Ishikawa (cell line): ENCODE results near the gene MYBPC2.

ENCODE experiments used
- CEBPB ChIP-seq: IDR thresholded peaks from 2 replicates; pipeline ENCODE4 v1.6.1; 2012
- CREB1 ChIP-seq: IDR thresholded peaks from 2 replicates; pipeline ENCODE4 v1.6.1; 2012; ENCODE audit warnings: low read depth
- EGR1 ChIP-seq: IDR thresholded peaks from 2 replicates; pipeline ENCODE4 v1.6.1; 2012
- EP300 ChIP-seq: IDR thresholded peaks from 2 replicates; pipeline ENCODE4 v1.6.1; 2012; ENCODE audit warnings: borderline replicate concordance
- FOXM1 ChIP-seq: IDR thresholded peaks from 2 replicates; pipeline ENCODE4 v1.6.1; 2012; ENCODE audit warnings: low read depth, borderline replicate concordance
- MAX ChIP-seq: IDR thresholded peaks from 2 replicates; pipeline ENCODE4 v1.6.1; 2012
- NFIC ChIP-seq: IDR thresholded peaks from 2 replicates; pipeline ENCODE4 v1.6.1; 2012
- RAD21 ChIP-seq: IDR thresholded peaks from 2 replicates; pipeline ENCODE4 v1.6.1; 2012; ENCODE audit warnings: low read depth
- TAF1 ChIP-seq: IDR thresholded peaks from 2 replicates; pipeline ENCODE4 v1.6.1; 2012; ENCODE audit warnings: low read depth, mild to moderate bottlenecking
- TCF12 ChIP-seq: IDR thresholded peaks from 2 replicates; pipeline ENCODE4 v1.6.1; 2012; ENCODE audit warnings: low read depth
- TEAD4 ChIP-seq: IDR thresholded peaks from 2 replicates; pipeline ENCODE4 v1.6.1; 2012
- YY1 ChIP-seq: IDR thresholded peaks from 2 replicates; pipeline ENCODE4 v1.6.1; 2012; ENCODE audit warnings: low read depth
- ZBTB7A ChIP-seq: IDR thresholded peaks from 2 replicates; pipeline ENCODE4 v1.6.1; 2012; ENCODE audit warnings: low read depth
- TF ChIP-seq, protein P1 (sequence below): IDR thresholded peaks from 2 replicates; pipeline ENCODE4 v1.6.1; 2012
- TF ChIP-seq, protein P2 (sequence below): IDR thresholded peaks from 2 replicates; pipeline ENCODE4 v1.6.1; 2012; ENCODE audit warnings: low read depth, mild to moderate bottlenecking

MYBPC2 gene

DNA sequence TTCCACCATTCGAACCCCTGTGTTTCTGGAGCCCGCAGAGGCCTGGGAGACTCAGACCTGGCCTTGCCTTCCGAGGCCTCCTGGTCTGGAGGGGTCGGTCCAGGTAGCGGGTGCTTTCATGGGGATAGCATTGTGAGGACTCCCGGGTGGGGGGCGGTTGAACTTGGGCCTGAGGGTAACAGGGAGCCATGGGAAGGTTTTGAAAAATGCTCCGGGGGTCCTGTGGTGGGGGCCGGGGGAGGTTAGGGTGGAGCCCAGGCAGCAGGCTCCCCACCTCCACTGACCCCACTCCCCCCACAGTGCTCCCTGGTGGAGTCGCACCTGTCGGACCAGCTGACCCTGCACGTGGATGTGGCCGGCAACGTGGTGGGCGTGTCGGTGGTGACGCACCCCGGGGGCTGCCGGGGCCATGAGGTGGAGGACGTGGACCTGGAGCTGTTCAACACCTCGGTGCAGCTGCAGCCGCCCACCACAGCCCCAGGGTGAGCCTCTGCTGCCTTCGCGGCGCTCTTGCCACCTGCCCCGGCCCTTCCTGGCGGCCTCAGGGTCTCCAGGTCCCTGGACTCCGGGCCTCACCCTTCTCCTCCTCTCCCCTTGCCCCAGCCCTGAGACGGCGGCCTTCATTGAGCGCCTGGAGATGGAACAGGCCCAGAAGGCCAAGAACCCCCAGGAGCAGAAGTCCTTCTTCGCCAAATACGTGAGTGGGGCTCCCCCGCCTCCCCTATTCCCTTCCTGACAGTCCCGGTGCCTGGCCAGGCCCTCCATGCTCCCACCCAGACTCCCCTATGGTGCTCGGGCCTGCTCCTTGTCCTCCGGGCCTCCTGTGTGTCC lies 47.8 kb downstream of the MYBPC2 start:
- TF ChIP-seq EGR1 (no peak), FOXM1 (no peak), TCF12 (no peak), YY1 (no peak), TEAD4 (no peak), ZBTB7A (no peak), EP300 (no peak), RAD21 (no peak), CREB1 (no peak), CEBPB (no peak), NFIC (no peak), MAX (no peak), TAF1 (no peak)
- TF ChIP-seq, protein P1, sequence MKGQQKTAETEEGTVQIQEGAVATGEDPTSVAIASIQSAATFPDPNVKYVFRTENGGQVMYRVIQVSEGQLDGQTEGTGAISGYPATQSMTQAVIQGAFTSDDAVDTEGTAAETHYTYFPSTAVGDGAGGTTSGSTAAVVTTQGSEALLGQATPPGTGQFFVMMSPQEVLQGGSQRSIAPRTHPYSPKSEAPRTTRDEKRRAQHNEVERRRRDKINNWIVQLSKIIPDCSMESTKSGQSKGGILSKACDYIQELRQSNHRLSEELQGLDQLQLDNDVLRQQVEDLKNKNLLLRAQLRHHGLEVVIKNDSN, result no peak
- TF ChIP-seq, protein P2, sequence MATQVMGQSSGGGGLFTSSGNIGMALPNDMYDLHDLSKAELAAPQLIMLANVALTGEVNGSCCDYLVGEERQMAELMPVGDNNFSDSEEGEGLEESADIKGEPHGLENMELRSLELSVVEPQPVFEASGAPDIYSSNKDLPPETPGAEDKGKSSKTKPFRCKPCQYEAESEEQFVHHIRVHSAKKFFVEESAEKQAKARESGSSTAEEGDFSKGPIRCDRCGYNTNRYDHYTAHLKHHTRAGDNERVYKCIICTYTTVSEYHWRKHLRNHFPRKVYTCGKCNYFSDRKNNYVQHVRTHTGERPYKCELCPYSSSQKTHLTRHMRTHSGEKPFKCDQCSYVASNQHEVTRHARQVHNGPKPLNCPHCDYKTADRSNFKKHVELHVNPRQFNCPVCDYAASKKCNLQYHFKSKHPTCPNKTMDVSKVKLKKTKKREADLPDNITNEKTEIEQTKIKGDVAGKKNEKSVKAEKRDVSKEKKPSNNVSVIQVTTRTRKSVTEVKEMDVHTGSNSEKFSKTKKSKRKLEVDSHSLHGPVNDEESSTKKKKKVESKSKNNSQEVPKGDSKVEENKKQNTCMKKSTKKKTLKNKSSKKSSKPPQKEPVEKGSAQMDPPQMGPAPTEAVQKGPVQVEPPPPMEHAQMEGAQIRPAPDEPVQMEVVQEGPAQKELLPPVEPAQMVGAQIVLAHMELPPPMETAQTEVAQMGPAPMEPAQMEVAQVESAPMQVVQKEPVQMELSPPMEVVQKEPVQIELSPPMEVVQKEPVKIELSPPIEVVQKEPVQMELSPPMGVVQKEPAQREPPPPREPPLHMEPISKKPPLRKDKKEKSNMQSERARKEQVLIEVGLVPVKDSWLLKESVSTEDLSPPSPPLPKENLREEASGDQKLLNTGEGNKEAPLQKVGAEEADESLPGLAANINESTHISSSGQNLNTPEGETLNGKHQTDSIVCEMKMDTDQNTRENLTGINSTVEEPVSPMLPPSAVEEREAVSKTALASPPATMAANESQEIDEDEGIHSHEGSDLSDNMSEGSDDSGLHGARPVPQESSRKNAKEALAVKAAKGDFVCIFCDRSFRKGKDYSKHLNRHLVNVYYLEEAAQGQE, result no peak

DNA sequence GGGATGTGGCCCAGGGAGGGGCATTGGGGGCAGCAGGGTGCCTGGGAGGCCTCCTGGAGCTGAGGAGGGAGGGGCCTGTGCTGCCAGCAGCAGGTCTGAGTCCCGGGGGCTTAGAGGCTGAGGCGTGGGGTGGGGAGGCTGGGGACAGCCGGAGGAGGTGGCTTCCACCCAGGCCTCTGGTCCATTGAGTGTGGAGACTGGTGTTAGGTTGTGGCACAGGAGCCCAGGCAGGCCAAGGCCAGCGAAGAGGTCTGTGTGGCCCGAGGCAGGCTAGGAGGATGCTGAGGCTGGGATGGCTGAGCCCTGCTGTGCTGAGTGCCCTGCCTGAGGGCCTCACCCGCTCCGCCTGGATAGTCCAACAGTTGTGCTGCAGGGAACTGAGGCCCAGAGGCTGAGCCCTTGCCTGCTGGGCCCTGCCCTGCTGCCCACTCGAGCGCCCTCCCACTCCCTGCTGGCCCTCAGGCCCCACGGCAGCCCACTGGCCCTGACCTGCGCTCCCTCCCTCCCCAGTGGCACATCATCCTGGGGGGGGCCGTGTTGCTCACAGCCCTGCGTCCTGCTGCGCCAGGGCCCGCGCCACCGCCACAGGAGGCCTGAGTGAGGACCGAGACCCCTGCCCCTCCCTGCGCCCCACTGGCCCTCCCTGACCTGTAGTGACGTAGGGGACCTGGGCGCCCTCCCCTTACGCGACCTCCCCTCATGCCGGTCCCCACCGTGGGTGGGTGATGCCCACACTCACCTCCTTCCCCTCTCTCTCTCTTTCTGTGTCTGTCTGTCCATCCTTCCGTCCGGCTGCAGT lies 48.9 kb downstream of the MYBPC2 start:
- no peak for TF ChIP-seq ZBTB7A
- TF ChIP-seq CREB1, result no peak
- TF ChIP-seq FOXM1, result no peak
- TF ChIP-seq, protein P1, result no peak
- no peak for TF ChIP-seq RAD21
- TF ChIP-seq TAF1, result no peak
- no peak for TF ChIP-seq EP300
- TF ChIP-seq TCF12, result no peak
- TF ChIP-seq MAX, result no peak
- TF ChIP-seq YY1, result no peak
- no peak for TF ChIP-seq CEBPB
- no peak for TF ChIP-seq NFIC

DNA sequence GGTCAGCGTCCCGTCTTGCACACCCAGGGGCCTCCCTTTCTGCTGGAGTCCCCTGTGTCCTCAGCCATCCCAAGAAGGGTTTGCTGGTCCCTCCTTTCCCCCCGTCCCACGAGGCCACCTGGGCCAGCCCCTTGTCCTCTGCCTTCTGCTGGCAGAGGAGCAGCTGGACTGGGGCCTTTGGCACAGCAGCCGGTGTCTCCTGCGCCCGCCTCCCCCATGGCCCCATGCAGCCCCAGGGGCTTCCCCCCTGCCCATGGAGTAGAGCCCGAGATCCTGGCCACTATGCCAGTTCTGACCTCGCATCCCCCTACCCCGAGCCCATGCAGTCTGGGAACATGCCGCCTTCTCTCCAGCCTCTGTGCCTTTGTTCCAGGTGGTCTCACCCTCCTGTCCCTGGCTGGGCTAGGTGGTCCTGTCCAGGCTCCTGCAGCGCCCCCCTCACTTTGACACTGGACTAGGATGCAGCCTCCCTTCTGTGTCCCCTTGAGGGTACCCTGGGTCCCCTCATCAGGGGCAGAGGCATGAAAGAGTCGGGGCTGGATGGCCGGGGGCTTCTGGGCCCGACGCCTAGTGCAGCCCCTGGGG lies 49.7 kb downstream of the MYBPC2 start:
- TF ChIP-seq, protein P1, result no peak
- TF ChIP-seq RAD21 (no peak), TAF1 (no peak), TEAD4 (no peak), TCF12 (no peak), CEBPB (no peak), EP300 (no peak), NFIC (no peak), YY1 (no peak), ZBTB7A (no peak)

DNA sequence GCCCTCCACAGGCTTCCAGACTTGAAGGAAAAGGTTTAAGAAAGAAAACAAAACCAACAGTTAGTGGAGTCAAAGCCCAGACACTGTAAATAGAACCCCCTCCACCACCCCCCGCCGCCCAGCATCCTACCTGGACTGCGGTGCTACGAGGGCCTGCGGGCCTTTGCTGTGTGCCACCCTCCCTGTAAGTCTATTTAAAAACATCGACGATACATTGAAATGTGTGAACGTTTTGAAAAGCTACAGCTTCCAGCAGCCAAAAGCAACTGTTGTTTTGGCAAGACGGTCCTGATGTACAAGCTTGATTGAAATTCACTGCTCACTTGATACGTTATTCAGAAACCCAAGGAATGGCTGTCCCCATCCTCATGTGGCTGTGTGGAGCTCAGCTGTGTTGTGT lies 50.2 kb downstream of the MYBPC2 start:
- no peak for TF ChIP-seq CEBPB
- no peak for TF ChIP-seq EP300
- TF ChIP-seq YY1, result no peak
- no peak for TF ChIP-seq NFIC
- no peak for TF ChIP-seq MAX
- TF ChIP-seq, protein P2, result no peak
- no peak for TF ChIP-seq CREB1
- no peak for TF ChIP-seq FOXM1
- TF ChIP-seq TEAD4, result no peak
- TF ChIP-seq RAD21, result no peak
- TF ChIP-seq TAF1, result no peak
